DMS 273 (cell line): ENCODE measurements around the gene PEDS1.
A peak's percentile ranks its signal among the peaks of the same experiment; 100 is the strongest.
"Not testable (repeated sequence)": the region's sequence is repeated elsewhere in the genome, so short reads cannot be mapped to it uniquely, and the experiment has no call there.

ENCODE experiments used
- DNase-seq: peaks from one replicate; lab custom pipeline; 2025; ENCODE audit not compliant: unreplicated experiment; lab: John Stamatoyannopoulos, UW

PEDS1 gene

DNA sequence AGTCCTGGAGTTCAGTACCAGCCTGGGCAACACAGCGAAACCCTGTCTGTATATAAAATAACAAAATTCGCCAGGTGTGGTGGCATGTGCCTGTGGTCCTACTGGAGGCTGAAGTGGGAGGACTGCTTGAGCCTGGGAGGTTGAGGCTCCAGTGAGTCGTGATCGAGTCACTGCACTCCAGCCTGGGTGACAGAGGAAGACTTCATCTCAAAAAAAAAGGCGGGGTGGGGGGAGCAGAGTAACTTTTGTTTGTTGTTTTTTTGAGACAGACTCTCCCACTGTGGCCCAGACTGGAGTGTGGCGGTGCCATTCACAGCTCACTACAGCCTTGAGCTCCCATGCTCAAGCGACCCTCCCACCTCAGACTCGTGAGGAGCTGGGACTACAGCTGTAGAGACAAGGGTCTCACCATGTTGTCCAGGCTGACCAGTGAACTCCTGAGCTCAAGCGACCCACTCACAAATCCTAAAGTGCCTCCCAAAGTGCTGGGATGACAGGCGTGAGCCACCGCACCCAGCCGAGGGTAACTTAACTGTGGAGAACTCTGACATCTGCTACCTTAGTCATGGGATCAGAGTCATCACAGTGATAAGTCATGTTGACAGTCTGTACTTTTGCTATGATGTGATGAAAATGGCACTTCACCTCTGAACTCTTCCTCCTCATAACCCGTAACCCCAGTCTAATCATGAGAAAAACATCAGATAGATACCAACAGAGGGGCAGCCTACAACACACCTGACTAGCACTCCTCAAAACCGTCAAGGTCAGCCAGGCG, 16.5 kb downstream of the PEDS1 start:
- DNase-seq: no peak

GRCh38 chr20:50135157-50135556, 18.4 kb downstream of the PEDS1 start:
- DNase-seq: not testable (repeated sequence)

DNA sequence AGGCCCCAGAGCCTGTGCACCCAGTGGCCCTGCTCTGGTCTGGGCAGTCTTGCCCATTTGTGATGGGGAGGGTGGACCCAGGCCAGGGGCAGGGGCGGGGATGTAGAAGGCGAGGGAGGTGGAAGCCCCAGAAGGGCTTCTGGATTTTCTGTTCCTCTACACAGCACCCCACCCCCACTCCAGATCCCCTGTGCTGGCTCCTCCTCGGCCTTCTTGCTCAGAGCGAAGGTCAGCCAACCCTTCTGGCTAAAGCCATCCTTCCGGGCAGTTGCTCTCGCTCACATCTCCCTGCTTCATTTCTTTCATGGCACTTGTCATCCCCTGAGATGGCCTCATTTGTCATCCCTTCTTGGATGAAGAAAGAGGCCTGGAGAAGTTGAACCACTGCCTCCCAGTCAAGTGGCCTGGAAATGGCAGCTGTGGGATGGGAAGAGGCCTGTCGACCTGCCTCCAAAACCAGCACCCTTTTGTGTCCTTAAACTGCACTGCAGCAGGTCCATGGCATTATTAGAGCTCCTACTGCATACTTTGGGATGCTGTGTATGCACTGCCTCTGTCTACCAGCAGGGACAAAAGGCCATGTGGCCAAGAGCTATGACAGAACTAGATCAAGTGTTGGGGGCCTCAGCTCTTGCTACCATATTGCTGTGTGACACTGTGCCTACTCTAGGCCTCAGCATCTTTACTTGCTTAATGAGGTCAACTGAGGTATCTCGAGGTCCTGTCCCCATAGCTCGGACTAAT, 19.9 kb downstream of the PEDS1 start:
- no peak for DNase-seq

GRCh38 chr20:50133041-50133440, 20.5 kb downstream of the PEDS1 start:
- DNase-seq: no peak

DNA sequence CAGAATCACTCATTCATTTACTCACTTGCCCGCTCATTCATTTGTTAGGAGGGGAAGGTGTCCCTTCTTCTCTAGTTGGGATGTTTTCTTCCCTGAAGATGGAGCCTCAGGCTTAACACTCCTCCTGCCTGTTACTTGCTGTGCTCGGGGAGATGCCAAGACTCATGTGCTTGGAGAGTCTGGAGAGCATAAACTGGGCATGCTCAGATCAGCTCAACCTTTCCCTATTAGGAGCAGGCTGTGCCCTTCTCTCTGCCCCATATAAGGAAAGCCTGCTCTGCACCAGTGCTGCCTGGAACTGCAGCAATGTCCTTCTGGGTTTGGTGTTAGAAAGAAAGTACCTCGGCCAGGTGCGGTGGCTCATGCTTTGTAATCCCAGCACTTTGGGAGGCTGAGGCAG, 22.5 kb downstream of the PEDS1 start:
- peak; percentile 29 for DNase-seq

DNA sequence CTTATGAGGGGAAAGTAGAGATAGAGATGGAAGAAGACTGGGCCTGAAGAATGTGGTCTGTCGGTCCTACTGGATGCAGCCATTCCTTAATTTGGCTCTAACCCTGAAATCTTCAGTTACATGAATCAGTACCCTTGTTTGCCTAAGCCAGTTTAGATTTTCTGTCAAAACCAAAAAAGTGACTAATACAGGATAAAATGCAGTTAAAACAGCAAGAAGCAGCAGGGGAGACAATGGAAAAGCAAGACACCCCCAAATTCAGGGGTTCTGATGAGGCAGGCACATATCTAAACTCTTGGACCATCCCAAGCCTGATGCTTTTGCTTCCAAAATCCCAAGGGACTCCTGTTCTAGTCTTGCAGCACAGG, 23.2 kb downstream of the PEDS1 start:
- DNase-seq: no peak

DNA sequence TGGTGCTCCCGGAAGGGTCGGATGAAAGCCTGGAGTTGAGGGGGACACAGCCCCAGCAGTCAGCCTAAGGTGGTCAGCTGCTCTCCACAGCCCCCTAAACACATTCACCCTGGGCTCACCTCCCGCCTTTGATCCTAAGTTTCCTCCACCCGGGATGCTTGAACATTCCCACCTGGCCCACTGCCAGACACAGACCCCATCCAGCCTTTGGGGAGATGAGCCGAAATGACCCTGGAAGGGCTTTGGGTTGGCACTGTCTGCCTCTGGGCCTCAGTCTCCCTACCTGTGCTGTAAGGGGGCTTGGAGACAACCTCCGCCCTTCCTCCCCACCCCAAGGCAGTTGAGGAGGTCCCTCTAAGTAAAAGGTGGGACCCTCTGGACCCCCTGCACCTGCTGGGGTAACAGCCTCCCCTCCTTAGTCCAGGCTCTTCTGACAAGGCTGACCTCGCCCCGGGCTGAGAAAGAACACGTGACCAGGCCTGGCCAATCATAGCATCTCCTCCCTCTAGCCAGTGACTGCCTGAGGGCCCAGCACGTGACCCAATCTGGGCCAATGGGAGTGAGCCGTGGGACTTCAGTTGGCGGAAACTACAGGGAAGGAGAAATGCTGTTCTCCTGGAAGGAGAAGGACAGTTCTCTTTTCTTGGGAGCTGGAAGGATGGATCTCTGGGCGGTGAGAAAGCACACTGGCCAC, 23.7 kb downstream of the PEDS1 start:
- DNase-seq: peak; percentile 38

GRCh38 chr20:50128520-50128905, 25.0 kb downstream of the PEDS1 start:
- no peak for DNase-seq

- peak; percentile 36 for DNase-seq
Observed at GRCh38 chr20:50127587-50128519, 25.7 kb downstream of the PEDS1 start.

GRCh38 chr20:50126662-50127061, 26.9 kb downstream of the PEDS1 start:
- peak; percentile 35 for DNase-seq

DNA sequence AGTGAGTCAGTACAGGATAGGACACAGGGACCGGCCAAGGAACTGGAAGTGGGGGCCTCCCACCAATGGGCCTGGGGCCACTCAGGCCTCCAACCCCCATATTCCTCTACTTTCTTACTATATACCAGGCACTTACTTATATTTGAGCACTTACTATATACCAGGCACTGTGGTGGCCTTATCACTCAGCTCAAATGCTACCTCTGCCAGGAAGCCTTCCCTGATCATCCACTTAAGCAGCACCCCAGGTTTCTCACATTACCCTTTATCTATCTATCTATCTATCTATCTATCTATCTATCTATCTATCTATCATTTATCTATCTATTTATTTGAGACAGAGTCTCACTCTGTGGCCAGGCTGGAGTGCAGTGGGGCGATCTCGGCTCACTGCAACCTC, 28.2 kb downstream of the PEDS1 start:
- no peak for DNase-seq

GRCh38 chr20:50124496-50124895, 29.0 kb downstream of the PEDS1 start:
- no peak for DNase-seq

DNA sequence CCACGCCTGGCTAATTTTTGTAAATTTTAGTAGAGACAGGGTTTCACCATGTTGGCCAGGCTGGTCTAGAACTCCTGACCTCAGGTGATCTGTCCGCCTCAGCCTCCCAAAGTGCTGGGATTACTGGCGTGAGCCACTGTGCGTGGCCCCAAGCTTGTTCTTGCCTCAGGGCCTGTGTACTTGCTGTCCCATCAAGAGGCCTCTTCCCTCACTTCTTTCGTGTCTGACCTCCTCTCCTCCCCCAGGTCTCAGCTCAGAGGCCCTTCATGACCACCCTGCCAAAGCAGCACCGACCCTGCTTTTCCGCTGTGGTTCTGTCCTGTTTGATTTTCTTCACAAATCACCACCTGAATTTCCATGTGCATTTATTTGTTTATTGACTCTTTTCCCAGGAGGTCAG, 30.1 kb downstream of the PEDS1 start:
- DNase-seq: no peak

DNA sequence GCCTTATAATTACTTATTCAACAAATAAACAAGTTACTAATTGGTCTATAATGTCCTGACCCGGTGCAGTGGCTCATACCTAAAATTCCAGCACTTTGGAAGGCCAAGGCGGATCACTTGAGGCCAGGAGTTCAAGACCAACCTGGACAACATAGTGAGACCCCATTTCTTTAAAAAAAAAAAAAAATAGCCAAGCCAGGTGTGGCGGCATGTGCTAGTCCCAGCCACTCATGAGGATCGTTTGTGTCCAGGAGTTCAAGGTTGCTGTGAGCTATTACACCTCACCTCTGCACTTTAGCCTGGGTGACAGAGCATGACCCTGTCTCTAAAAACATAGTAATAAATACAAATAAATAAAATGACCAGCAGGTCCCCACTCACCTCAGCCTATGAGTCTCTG, 30.8 kb downstream of the PEDS1 start:
- DNase-seq: no peak

DNA sequence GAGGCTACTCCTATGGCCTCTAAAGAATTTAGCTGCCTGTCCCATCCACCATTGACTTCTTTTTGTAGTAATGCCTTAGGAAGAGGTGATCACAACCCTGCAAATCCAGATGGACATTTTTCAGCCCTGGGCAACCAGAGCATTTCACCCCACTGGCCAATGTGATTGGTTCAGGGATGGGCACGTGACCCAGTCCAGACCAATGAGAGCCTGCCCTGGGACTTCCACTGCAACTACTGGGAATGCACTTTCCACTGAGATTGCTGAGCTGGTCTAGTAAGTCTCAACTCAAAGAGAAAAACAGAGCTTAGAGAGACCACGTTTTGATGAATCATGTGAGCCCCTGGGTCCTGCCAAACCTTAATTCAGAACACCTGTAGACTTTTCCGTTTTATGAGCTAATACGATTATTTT, 31.7 kb downstream of the PEDS1 start:
- DNase-seq: peak; percentile 77

- DNase-seq: peak; percentile 91
Observed at GRCh38 chr20:50120935-50121693, 32.4 kb downstream of the PEDS1 start.

GRCh38 chr20:50118203-50118602, 35.3 kb downstream of the PEDS1 start:
- DNase-seq: no peak

DNA sequence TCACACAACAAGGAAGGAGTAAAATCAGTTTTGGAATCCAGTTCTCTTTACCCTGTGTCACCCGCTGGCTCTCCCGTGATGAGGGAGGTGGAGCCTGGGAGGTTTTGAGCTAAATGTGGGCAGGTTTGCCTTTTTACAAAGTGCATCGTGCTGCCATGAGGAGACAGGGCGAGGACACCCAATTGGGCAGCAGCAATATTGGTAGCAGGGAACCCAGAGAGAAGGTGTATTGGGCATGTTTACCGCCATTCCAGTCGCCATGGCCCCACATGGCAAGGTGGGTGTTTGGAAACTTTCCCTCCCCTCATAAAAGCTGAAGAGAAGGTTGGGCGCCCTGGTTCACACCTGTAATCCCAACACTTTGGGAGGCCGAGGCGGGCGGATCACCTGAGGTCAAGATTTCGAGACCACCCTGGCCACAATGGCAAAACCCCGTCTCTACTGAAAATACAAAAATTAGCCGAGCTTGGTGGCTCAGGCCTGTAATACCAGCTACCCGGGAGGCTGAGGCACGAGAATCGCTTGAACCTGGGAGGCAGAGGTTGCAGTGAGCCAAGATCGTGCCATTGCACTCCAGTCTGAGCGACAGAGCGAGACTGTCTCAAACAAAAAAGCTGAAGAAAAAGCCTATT, 37.0 kb downstream of the PEDS1 start:
- DNase-seq: no peak

DNA sequence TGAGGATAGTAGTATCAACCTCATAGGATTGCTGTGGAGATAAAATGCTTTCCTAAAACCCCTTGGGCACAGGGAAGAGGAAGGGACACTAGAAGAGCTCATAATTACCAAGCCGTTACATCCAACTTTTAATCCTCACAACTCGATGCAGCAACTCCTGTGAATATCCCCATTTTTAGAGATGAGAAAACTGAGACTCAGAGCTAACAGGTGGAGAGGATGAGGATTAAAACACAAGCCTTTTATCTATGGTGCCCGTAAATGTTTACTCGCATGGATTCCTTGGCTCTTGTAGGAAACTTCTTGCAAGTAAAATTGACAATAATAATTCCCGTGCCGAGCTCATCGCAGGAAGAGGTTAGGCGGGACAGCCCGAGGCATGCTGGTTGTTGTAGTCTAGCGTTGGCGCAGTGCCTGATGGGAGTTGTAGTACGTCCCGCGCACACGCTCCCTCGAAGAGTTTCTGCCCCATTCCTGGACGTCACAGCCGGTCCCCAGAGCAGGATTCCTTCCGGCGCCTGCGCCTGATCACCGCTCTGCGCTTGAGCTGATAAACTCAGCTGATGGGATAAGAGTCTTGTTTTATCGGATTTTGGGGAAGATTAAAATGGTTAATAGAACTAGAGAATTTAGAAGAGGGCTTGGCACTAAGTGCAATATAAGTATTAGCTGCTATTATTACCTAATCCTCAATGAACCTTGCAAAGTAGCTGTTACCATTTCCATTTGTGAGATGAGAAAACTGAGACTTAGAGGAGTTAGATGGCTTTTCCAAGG, 37.7 kb downstream of the PEDS1 start:
- peak; percentile 99 for DNase-seq
